ENCODE results near the gene FYCO1.

FYCO1 gene

DNA sequence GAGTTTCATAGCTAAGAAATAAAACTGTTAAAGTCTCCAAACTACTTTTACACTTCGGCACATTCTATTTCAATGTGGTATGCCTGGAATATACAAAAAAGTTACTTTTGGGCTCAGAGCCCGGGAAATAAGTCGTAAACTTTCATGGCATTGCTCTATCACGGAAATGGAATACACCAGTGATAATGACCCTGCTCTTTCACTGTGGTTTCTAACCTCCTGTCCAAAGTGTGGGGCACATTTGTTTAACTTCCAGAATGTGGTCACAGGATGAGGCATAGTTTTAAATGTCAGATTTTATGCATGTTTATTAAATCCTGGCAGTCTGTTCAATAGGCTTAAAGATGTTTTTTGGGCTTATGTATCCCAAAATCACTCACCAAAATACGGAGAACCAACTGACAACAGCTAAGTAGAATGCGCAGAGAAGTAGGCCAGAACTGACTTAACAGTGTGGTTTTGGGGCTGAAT lies 47.3 kb downstream of the FYCO1 start:
- H3K27ac ChIP-seq (replicated peaks) = no peak overlapping the region
- no peaks in the 10 kb centered on the region for H3K27me3 ChIP-seq (ENCODE audit: insufficient read depth, poor library complexity, severe bottlenecking)
- no peak overlapping the region for H3K4me3 ChIP-seq (replicated peaks; ENCODE audit: insufficient read depth, low read length)
- TF ChIP-seq, protein P1, sequence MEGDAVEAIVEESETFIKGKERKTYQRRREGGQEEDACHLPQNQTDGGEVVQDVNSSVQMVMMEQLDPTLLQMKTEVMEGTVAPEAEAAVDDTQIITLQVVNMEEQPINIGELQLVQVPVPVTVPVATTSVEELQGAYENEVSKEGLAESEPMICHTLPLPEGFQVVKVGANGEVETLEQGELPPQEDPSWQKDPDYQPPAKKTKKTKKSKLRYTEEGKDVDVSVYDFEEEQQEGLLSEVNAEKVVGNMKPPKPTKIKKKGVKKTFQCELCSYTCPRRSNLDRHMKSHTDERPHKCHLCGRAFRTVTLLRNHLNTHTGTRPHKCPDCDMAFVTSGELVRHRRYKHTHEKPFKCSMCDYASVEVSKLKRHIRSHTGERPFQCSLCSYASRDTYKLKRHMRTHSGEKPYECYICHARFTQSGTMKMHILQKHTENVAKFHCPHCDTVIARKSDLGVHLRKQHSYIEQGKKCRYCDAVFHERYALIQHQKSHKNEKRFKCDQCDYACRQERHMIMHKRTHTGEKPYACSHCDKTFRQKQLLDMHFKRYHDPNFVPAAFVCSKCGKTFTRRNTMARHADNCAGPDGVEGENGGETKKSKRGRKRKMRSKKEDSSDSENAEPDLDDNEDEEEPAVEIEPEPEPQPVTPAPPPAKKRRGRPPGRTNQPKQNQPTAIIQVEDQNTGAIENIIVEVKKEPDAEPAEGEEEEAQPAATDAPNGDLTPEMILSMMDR (IDR thresholded peaks at IDR 0.05; ENCODE audit: insufficient read depth, low read length) = no peak
- TF ChIP-seq GABPA (IDR thresholded peaks at IDR 0.05; ENCODE audit: low read depth) (no peak), REST (IDR thresholded peaks at IDR 0.05; ENCODE audit: insufficient replicate concordance, low read depth) (no peak), POLR2AphosphoS5 (IDR thresholded peaks at IDR 0.05; ENCODE audit: low read depth) (no peak), SPI1 (IDR thresholded peaks at IDR 0.05; ENCODE audit: borderline replicate concordance, low read depth) (no peak)
- no peak for DNase-seq (ENCODE audit: low read depth in 1 of 2, low spot score in 1 of 2)

DNA sequence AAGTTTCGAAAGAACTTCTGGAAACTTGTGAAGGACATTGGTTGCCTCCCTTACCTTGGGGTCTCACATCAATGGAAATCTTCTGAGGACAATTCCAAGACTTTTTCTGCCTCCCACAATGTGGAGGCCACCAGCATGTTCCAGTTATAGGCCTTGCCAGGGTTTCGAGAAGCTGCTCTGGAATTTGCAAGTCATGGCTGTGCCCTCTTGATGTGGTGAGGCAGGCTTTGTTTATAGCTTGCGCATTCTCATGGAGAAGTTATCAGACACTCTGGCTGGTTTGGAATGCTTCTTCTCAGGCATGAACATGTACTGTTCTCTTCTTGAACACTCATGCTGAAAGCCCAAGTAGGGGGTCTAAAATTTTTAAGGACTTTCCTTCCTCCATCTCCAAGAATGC lies 48.3 kb downstream of the FYCO1 start:
- H3K27ac ChIP-seq (replicated peaks) = no peak overlapping the region
- no peaks in the 10 kb centered on the region for H3K27me3 ChIP-seq (ENCODE audit: insufficient read depth, poor library complexity, severe bottlenecking)
- TF ChIP-seq POLR2AphosphoS5 (IDR thresholded peaks at IDR 0.05; ENCODE audit: low read depth) = no peak
- no peak for TF ChIP-seq GABPA (IDR thresholded peaks at IDR 0.05; ENCODE audit: low read depth)
- TF ChIP-seq REST (IDR thresholded peaks at IDR 0.05; ENCODE audit: insufficient replicate concordance, low read depth) = no peak
- TF ChIP-seq SPI1 (IDR thresholded peaks at IDR 0.05; ENCODE audit: borderline replicate concordance, low read depth) = no peak
- TF ChIP-seq, protein P1 (IDR thresholded peaks at IDR 0.05; ENCODE audit: insufficient read depth, low read length) = no peak
- H3K4me3 ChIP-seq (replicated peaks; ENCODE audit: insufficient read depth, low read length) = no peak overlapping the region
- DNase-seq (ENCODE audit: low read depth in 1 of 2, low spot score in 1 of 2) = no peak

GRCh38 chr3:45946875-45947274 lies 48.7 kb downstream of the FYCO1 start:
- TF ChIP-seq GABPA (IDR thresholded peaks at IDR 0.05; ENCODE audit: low read depth) (no peak), POLR2AphosphoS5 (IDR thresholded peaks at IDR 0.05; ENCODE audit: low read depth) (no peak)
- TF ChIP-seq, protein P1 (IDR thresholded peaks at IDR 0.05; ENCODE audit: insufficient read depth, low read length) = no peak
- H3K27me3 ChIP-seq (ENCODE audit: insufficient read depth, poor library complexity, severe bottlenecking) = no peaks in the 10 kb centered on the region
- H3K27ac ChIP-seq (replicated peaks) = no peak overlapping the region
- no peak overlapping the region for H3K4me3 ChIP-seq (replicated peaks; ENCODE audit: insufficient read depth, low read length)
- DNase-seq (ENCODE audit: low read depth in 1 of 2, low spot score in 1 of 2) = no peak

DNA sequence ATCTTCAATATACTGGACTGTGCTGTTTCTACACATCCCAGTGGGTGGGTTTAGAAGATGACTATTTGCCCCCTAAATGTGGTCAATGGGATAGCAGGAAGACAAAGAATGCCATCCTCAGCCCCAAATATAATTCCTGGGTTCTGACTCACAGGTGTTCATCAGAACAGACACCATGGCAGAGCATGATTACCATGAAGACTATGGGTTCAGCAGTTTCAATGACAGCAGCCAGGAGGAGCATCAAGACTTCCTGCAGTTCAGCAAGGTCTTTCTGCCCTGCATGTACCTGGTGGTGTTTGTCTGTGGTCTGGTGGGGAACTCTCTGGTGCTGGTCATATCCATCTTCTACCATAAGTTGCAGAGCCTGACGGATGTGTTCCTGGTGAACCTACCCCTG lies 49.3 kb downstream of the FYCO1 start:
- H3K27ac ChIP-seq (replicated peaks) = no peak overlapping the region
- DNase-seq (ENCODE audit: low read depth in 1 of 2, low spot score in 1 of 2) = no peak
- TF ChIP-seq POLR2AphosphoS5 (IDR thresholded peaks at IDR 0.05; ENCODE audit: low read depth) (no peak), GABPA (IDR thresholded peaks at IDR 0.05; ENCODE audit: low read depth) (no peak), SPI1 (IDR thresholded peaks at IDR 0.05; ENCODE audit: borderline replicate concordance, low read depth) (no peak), REST (IDR thresholded peaks at IDR 0.05; ENCODE audit: insufficient replicate concordance, low read depth) (no peak)
- TF ChIP-seq, protein P1 (IDR thresholded peaks at IDR 0.05; ENCODE audit: insufficient read depth, low read length) = no peak

More for the DNA sequence above, 49.3 kb downstream of the FYCO1 start:
- no peak overlapping the region for H3K4me3 ChIP-seq (replicated peaks; ENCODE audit: insufficient read depth, low read length)
- no peaks in the 10 kb centered on the region for H3K27me3 ChIP-seq (ENCODE audit: insufficient read depth, poor library complexity, severe bottlenecking)

All from HL-60 (cell line).